GM21529 (cell line): ENCODE data around the gene LCN10.
A peak's percentile ranks its signal among the peaks of the same experiment; 100 is the strongest.
"Not testable (repeated sequence)": the region's sequence is repeated elsewhere in the genome, so short reads cannot be mapped to it uniquely, and the experiment has no call there.

ENCODE experiments used
- ATAC-seq: cut with Tn5 transposase; IDR thresholded peaks from one replicate; pipeline ENCODE4 v1.9.1; 2021; ENCODE audit not compliant: unreplicated experiment

The LCN10 gene

GRCh38 chr9:136773386-136774044, 30.8 kb upstream of the LCN10 start:
- no peak for ATAC-seq

GRCh38 chr9:136771907-136772415, 29.2 kb upstream of the LCN10 start:
- ATAC-seq: no peak

GRCh38 chr9:136769710-136770191, 27.0 kb upstream of the LCN10 start:
- no peak for ATAC-seq

GRCh38 chr9:136766410-136767120, 23.8 kb upstream of the LCN10 start:
- ATAC-seq: not testable (repeated sequence)

GRCh38 chr9:136765745-136766409, 23.1 kb upstream of the LCN10 start:
- peak; percentile 60 for ATAC-seq

- no peak for ATAC-seq
These were observed 22.3 kb upstream of the LCN10 start for GRCh38 chr9:136765041-136765440.

GRCh38 chr9:136764301-136764891, 21.7 kb upstream of the LCN10 start, which contains the start of gene LCN15:
LCN15 (minus strand) TSS chr9:136764518; CDS start chr9:136764488, 30 bp downstream.
- ATAC-seq: no peak

GRCh38 chr9:136763649-136764035, 20.9 kb upstream of the LCN10 start:
- ATAC-seq: no peak

GRCh38 chr9:136762915-136763648, 20.3 kb upstream of the LCN10 start:
- ATAC-seq: no peak

- no peak for ATAC-seq
These were observed 19.5 kb upstream of the LCN10 start for GRCh38 chr9:136762221-136762691.

GRCh38 chr9:136761545-136761981, 18.8 kb upstream of the LCN10 start:
- ATAC-seq: no peak

- not testable (repeated sequence) for ATAC-seq
These were observed 18.2 kb upstream of the LCN10 start for GRCh38 chr9:136760834-136761544.

- no peak for ATAC-seq
These were observed 17.7 kb upstream of the LCN10 start for GRCh38 chr9:136760424-136760823.

GRCh38 chr9:136759436-136760325, 16.9 kb upstream of the LCN10 start:
- ATAC-seq: no peak

- no peak for ATAC-seq
These were observed 16.3 kb upstream of the LCN10 start for GRCh38 chr9:136759001-136759400.

GRCh38 chr9:136757751-136758140, 15.0 kb upstream of the LCN10 start:
- ATAC-seq: no peak

- no peak for ATAC-seq
These were observed 14.6 kb upstream of the LCN10 start for GRCh38 chr9:136757328-136757727.

GRCh38 chr9:136756836-136757235, 14.1 kb upstream of the LCN10 start:
- no peak for ATAC-seq

GRCh38 chr9:136756134-136756438, 13.3 kb upstream of the LCN10 start:
- ATAC-seq: no peak
